Panc1 (cell line): Measurements from ENCODE around the gene CDKL4. TPM values are rescaled to one million over a fixed set of nuclear protein-coding genes. Genes with fewer than 3 reads are reported as not detected.

ENCODE experiments used
- ATAC-seq: fragments of 200-7000 bp; cut with Tn5 transposase; 2 replicates; pipeline ENCODE4 v1.9.1; 2020; ENCODE audit warnings: mild to moderate bottlenecking, moderate library complexity
- BruUV-seq: library from RNA; stranded (reverse); fragments of 400-500 nt; replicated peaks from 2 replicates; lab custom pipeline; 2021; lab: Mats Ljungman, UMichigan
- CTCF ChIA-PET: fragments of 300-600 bp; sonication (Branson Sonifier 250); formaldehyde crosslinking; loops from one replicate; lab custom pipeline; 2022; ENCODE audit warnings: antibody characterized with exemption; lab: Charles Lee
- POLR2A ChIA-PET: fragments of 300-600 bp; sonication (Branson Sonifier 250); formaldehyde crosslinking; loops from one replicate; lab custom pipeline; 2022; ENCODE audit warnings: antibody characterized with exemption; lab: Charles Lee
- DNase-seq: peaks from one replicate; pipeline ENCODE4 v3.0.0-alpha.2; 2010; ENCODE audit warnings: low read depth, low spot score
- H3K27ac ChIP-seq: 2 replicates; pipeline ENCODE4 v1.5.1; 2011; ENCODE audit warnings: mild to moderate bottlenecking, low read length, inconsistent platforms
- H3K27me3 ChIP-seq: fragments of 200-500 bp; sonication (Bioruptor generic); 2 replicates; pipeline ENCODE4 v1.6.0; 2014; ENCODE audit warnings: low read length, inconsistent platforms; ENCODE audit not compliant: control insufficient read depth, insufficient read depth
- H3K36me3 ChIP-seq: fragments of 200-500 bp; sonication (Bioruptor generic); 2 replicates; pipeline ENCODE4 v1.5.1; 2014; ENCODE audit warnings: inconsistent platforms, mild to moderate bottlenecking, low read length, moderate library complexity; ENCODE audit not compliant: control insufficient read depth, insufficient read depth
- H3K4me1 ChIP-seq: 2 replicates; pipeline ENCODE4 v1.5.1; 2011; ENCODE audit warnings: inconsistent platforms, mild to moderate bottlenecking, low read length, moderate library complexity; ENCODE audit not compliant: control insufficient read depth, insufficient read depth
- H3K4me3 ChIP-seq, 2 experiments: 2 replicates each; pipeline ENCODE4 v1.5.1; 2011 to 2012; ENCODE audit warnings: low read depth in 2 of 2, low read length in 2 of 2, mild to moderate bottlenecking in 2 of 2, inconsistent platforms in 1 of 2, moderate library complexity in 1 of 2
- H3K9me3 ChIP-seq: fragments of 200-500 bp; sonication (Bioruptor generic); 2 replicates; pipeline ENCODE4 v1.5.1; 2014; ENCODE audit warnings: low read depth, mild to moderate bottlenecking, inconsistent platforms, low read length, moderate library complexity; ENCODE audit not compliant: control insufficient read depth, insufficient read depth
- POLR2AphosphoS5 ChIP-seq: IDR thresholded peaks from 2 replicates; pipeline ENCODE4 v1.6.1; 2012; ENCODE audit warnings: mild to moderate bottlenecking, low read depth, low read length, moderate library complexity
- SIN3A ChIP-seq: IDR thresholded peaks from 2 replicates; pipeline ENCODE4 v1.6.1; 2012; ENCODE audit warnings: low read depth, mild to moderate bottlenecking, low read length, moderate library complexity, borderline replicate concordance; ENCODE audit not compliant: insufficient read depth
- TCF7L2 ChIP-seq: IDR thresholded peaks from 2 replicates; pipeline ENCODE4 v1.6.1; 2011; ENCODE audit warnings: mild to moderate bottlenecking, low read depth, low read length, inconsistent platforms
- in situ Hi-C: cut with HindIII; loops from 2 replicates; pipeline ENCODE4 v1.10.0; 2016; ENCODE audit warnings: low sequenced_read_pairs, low pct_unique_long_range_greater_than_20kb
- intact Hi-C: fragments of 100-400 bp; cut with micrococcal nuclease; formaldehyde crosslinking; loops from one replicate; pipeline ENCODE4 v1.10.0; 2022; ENCODE audit not compliant: unreplicated experiment
- total RNA-seq: library from RNA; stranded (reverse); gene quantifications from one replicate; pipeline ENCODE4 v1.2.1, GENCODE V29; 2021; ENCODE audit not compliant: unreplicated experiment
- TF ChIP-seq, protein P1 (sequence below): fragments of 450-650 bp; IDR thresholded peaks from 2 replicates; pipeline ENCODE4 v1.5.1; 2017; ENCODE audit warnings: mild to moderate bottlenecking
- TF ChIP-seq, protein P2 (sequence below), 2 experiments: IDR thresholded peaks; 2 replicates each; pipeline ENCODE4 v1.6.1; 2011 to 2012; ENCODE audit warnings: low read depth in 2 of 2, control low read depth in 1 of 2, low read length in 1 of 2, mild to moderate bottlenecking in 1 of 2, moderate library complexity in 1 of 2; ENCODE audit not compliant: insufficient read depth in 1 of 2

The CDKL4 gene
- total RNA-seq, 1 experiment from 2014 or later: not detected

DNA sequence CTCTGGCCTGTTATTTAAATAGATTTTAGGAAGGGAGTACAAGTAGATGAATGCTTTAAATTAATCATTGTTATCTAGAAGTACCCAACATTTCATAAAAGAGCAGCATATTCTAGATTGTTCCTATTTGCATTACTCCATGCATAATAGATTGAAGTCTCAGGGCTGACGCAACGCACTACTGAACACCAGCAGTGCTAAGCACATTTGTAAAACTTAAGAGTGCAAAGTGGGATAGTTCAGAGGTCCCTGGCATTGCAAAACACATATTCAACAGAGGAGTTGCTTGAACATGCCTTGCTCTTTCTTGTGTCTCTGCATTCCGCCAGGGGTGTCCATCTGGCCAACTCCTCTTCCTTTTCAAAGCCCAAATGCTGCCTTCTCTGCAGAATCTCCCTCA is 22.3 kb downstream of the CDKL4 start:
- no peaks in the 10 kb centered on the region for H3K9me3 ChIP-seq
- intact Hi-C loops: no loop called here
- no peak for DNase-seq
- TF ChIP-seq, protein P1, sequence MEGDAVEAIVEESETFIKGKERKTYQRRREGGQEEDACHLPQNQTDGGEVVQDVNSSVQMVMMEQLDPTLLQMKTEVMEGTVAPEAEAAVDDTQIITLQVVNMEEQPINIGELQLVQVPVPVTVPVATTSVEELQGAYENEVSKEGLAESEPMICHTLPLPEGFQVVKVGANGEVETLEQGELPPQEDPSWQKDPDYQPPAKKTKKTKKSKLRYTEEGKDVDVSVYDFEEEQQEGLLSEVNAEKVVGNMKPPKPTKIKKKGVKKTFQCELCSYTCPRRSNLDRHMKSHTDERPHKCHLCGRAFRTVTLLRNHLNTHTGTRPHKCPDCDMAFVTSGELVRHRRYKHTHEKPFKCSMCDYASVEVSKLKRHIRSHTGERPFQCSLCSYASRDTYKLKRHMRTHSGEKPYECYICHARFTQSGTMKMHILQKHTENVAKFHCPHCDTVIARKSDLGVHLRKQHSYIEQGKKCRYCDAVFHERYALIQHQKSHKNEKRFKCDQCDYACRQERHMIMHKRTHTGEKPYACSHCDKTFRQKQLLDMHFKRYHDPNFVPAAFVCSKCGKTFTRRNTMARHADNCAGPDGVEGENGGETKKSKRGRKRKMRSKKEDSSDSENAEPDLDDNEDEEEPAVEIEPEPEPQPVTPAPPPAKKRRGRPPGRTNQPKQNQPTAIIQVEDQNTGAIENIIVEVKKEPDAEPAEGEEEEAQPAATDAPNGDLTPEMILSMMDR: no peak
- no peak for TF ChIP-seq POLR2AphosphoS5
- no peak for TF ChIP-seq SIN3A
- no TSS peak for BruUV-seq
- H3K27ac ChIP-seq: no peak overlapping the region
- no peaks in the 10 kb centered on the region for H3K36me3 ChIP-seq
- no peak for ATAC-seq
- CTCF ChIA-PET: interaction anchor here (0.6 kb wide), 1 partner anchor 274 kb away, joined by 3 read pairs; no protein-coding TSS in a partner anchor
- H3K4me3 ChIP-seq: no peak overlapping the region
- H3K4me1 ChIP-seq: no peaks in the 10 kb centered on the region
- in situ Hi-C loops: no loop called here
- POLR2A ChIA-PET: no interaction called here
- no peaks in the 10 kb centered on the region for H3K27me3 ChIP-seq

DNA sequence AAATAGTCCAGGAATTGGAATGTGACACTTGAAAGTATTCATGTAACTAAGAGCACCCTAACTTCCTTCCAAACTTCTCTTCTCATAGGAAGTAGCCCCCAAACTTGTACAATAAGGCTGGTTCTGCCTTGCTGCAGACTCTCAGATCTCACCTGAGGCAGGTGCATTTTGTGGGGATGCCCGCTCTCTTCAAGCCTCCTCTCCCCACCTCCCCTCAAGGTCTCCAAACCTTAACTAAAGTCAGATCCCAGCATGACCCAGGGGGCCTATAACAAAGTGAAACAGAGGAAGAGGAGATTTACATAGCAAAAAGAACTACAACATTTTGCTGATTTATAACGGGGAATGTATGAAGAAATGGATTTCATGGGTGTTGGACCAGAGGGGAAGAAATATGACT is 23.6 kb downstream of the CDKL4 start:
- CTCF ChIA-PET: no interaction called here

DNA sequence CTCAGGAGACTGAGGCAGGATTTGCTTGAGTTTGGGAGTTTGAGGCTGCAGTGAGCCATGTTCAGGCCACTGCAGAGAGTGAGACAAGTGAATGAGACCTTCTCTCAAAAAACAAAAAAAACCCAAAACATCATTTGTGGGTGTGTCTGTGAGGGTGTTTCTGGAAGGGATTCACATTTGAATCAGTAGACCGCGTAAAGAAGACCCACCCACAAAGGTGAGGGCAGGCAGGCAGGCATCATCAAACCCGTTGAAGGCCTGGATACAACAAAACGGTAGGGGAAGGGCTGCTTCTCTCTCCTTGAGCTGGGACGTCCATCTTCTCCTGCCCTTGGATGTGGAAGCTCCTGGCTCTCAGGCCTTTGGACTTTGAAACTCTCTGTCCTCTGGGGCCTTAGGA is 25.4 kb downstream of the CDKL4 start:
- Histone ChIP-seq H3K4me1 (no peaks in the 10 kb centered on the region), H3K27ac (no peak overlapping the region), H3K4me3 (no peak overlapping the region), H3K9me3 (no peaks in the 10 kb centered on the region), H3K36me3 (no peaks in the 10 kb centered on the region), H3K27me3 (no peaks in the 10 kb centered on the region)
- DNase-seq (no peak), ATAC-seq (no peak)
- in situ Hi-C loops (no loop called here), intact Hi-C loops (no loop called here)
- TF ChIP-seq, protein P1: no peak
- TF ChIP-seq POLR2AphosphoS5 (no peak), TCF7L2 (no peak), SIN3A (no peak)
- TF ChIP-seq, protein P2, sequence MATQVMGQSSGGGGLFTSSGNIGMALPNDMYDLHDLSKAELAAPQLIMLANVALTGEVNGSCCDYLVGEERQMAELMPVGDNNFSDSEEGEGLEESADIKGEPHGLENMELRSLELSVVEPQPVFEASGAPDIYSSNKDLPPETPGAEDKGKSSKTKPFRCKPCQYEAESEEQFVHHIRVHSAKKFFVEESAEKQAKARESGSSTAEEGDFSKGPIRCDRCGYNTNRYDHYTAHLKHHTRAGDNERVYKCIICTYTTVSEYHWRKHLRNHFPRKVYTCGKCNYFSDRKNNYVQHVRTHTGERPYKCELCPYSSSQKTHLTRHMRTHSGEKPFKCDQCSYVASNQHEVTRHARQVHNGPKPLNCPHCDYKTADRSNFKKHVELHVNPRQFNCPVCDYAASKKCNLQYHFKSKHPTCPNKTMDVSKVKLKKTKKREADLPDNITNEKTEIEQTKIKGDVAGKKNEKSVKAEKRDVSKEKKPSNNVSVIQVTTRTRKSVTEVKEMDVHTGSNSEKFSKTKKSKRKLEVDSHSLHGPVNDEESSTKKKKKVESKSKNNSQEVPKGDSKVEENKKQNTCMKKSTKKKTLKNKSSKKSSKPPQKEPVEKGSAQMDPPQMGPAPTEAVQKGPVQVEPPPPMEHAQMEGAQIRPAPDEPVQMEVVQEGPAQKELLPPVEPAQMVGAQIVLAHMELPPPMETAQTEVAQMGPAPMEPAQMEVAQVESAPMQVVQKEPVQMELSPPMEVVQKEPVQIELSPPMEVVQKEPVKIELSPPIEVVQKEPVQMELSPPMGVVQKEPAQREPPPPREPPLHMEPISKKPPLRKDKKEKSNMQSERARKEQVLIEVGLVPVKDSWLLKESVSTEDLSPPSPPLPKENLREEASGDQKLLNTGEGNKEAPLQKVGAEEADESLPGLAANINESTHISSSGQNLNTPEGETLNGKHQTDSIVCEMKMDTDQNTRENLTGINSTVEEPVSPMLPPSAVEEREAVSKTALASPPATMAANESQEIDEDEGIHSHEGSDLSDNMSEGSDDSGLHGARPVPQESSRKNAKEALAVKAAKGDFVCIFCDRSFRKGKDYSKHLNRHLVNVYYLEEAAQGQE (IDR thresholded peaks at IDR 0.05; ENCODE audit: insufficient read depth in 1 of 2, low read depth in 2 of 2, low read length in 1 of 2): no peak
- CTCF ChIA-PET: interaction anchor here (0.6 kb wide), 1 partner anchor 272 kb away, joined by 3 read pairs; no protein-coding TSS in a partner anchor
- no TSS peak for BruUV-seq
- POLR2A ChIA-PET: no interaction called here

More for the DNA sequence above, 23.6 kb downstream of the CDKL4 start:
- Histone ChIP-seq H3K9me3 (no peaks in the 10 kb centered on the region), H3K4me3 (no peak overlapping the region), H3K27me3 (no peaks in the 10 kb centered on the region), H3K36me3 (no peaks in the 10 kb centered on the region), H3K27ac (no peak overlapping the region), H3K4me1 (no peaks in the 10 kb centered on the region)
- POLR2A ChIA-PET: no interaction called here
- in situ Hi-C loops: no loop called here
- ATAC-seq (no peak), DNase-seq (no peak)
- BruUV-seq: no TSS peak
- intact Hi-C loops: no loop called here
- TF ChIP-seq TCF7L2: no peak
